Tibial artery (tissue), 4 donors: ENCODE data around the gene ZER1.

Experiments used
- DNase-seq, 2 donors: peaks; one replicate each; pipeline ENCODE4 v3.0.0-alpha.2; 2019
- H3K27ac ChIP-seq, 2 donors: fragments of 200-600 bp; sonication (generic) in 1 of 2; 1 replicate in 1 of 2; 2 replicates in 1 of 2; pipeline ENCODE4 v1.5.1; 2018 to 2019; ENCODE audit warnings: mild to moderate bottlenecking in 1 of 2
- H3K27me3 ChIP-seq, 2 donors: fragments of 200-600 bp; sonication (generic) in 1 of 2; one replicate each; pipeline versions ENCODE4 v1.5.1 to v1.6.0; 2016 to 2019
- H3K36me3 ChIP-seq, 3 donors: fragments of 200-600 bp; sonication (generic) in 2 of 3; one replicate each; pipeline ENCODE4 v1.5.1; 2016 to 2019; ENCODE audit warnings: mild to moderate bottlenecking in 2 of 3
- H3K4me1 ChIP-seq, 4 donors: fragments of 200-600 bp; sonication (generic) in 2 of 4; 1 replicate in 3 of 4; 2 replicates in 1 of 4; pipeline ENCODE4 v1.5.1; 2016 to 2019
- H3K4me3 ChIP-seq, 2 donors: fragments of 200-600 bp; sonication (generic) in 1 of 2; 1 replicate in 1 of 2; 2 replicates in 1 of 2; pipeline ENCODE4 v1.5.1; 2018 to 2019; ENCODE audit warnings: mild to moderate bottlenecking in 2 of 2
- H3K9me3 ChIP-seq, 3 donors: fragments of 200-600 bp; sonication (generic) in 1 of 3; one replicate each; pipeline ENCODE4 v1.5.1; 2016 to 2019
- intact Hi-C: fragments of 100-400 bp; cut with DNase I; formaldehyde crosslinking; loops from one replicate; pipeline ENCODE4 v1.15.0; 2023; ENCODE audit warnings: low total_unique reads
- TF ChIP-seq, protein P1 (sequence below), 2 experiments: fragments of 200-600 bp in 1 of 2; fragments of 450-650 bp in 1 of 2; IDR thresholded peaks; one replicate each; pipeline ENCODE4 v1.5.1; 2017 to 2019; ENCODE audit warnings: antibody characterized with exemption in 2 of 2, mild to moderate bottlenecking in 1 of 2, moderate library complexity in 1 of 2

The ZER1 gene

DNA sequence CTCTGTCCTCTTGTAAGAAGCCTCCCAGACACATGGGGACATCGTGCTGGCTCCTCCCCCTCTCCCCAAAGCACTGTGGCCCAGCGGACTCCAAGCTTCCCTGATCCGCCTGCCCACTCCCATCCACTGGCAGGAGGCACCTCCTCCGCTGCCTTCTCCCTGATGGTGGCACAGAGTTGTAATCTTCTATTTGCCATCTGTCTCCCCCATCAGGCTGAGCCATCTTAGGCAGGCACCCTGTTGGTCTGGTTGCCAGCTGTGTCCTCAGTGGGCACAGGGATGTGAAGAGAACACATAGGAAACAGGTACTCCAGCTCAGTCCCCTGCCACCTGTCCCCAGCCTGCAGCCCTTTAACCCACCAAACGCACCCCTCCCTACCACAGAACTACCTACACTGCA, 42.4 kb downstream of the ZER1 start:
- peaks cover 13 to 43% (median 23%) of the 10 kb centered on the region in 3 donors for H3K36me3 ChIP-seq
- intact Hi-C loops: no loop called here
- no peaks in the 10 kb centered on the region for H3K9me3 ChIP-seq
- no peak overlapping the region for H3K27ac ChIP-seq
- DNase-seq: no peak
- H3K4me3 ChIP-seq: no peak overlapping the region
- peaks cover 0 to 7% (median 7%) of the 10 kb centered on the region in 4 donors for H3K4me1 ChIP-seq
- TF ChIP-seq, protein P1, sequence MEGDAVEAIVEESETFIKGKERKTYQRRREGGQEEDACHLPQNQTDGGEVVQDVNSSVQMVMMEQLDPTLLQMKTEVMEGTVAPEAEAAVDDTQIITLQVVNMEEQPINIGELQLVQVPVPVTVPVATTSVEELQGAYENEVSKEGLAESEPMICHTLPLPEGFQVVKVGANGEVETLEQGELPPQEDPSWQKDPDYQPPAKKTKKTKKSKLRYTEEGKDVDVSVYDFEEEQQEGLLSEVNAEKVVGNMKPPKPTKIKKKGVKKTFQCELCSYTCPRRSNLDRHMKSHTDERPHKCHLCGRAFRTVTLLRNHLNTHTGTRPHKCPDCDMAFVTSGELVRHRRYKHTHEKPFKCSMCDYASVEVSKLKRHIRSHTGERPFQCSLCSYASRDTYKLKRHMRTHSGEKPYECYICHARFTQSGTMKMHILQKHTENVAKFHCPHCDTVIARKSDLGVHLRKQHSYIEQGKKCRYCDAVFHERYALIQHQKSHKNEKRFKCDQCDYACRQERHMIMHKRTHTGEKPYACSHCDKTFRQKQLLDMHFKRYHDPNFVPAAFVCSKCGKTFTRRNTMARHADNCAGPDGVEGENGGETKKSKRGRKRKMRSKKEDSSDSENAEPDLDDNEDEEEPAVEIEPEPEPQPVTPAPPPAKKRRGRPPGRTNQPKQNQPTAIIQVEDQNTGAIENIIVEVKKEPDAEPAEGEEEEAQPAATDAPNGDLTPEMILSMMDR (IDR thresholded peaks at IDR 0.05): no peak
- no peaks in the 10 kb centered on the region for H3K27me3 ChIP-seq

DNA sequence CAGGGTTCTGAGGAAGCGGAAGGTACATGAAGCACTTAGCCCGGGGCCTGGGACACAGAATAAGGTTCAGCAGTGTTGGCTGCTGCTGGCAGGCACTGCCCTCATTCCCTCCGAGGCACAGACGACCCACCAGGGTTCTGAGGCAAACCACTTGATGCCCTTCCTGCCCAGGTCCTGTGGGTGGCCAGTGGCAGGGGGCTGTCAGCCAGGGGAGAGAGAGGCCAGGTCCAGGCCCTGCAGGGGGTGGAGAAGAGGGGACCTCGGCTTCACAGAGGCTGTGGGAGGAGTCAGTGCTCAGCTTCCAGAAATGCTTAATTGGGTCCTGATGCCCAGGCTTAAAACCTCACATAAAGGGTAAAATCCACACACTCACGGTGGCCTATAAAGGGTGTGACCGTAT, 43.4 kb downstream of the ZER1 start:
- H3K4me3 ChIP-seq: no peak overlapping the region
- no peak for DNase-seq
- no peak overlapping the region for H3K27ac ChIP-seq
- peaks cover 0 to 15% (median 9%) of the 10 kb centered on the region in 4 donors for H3K4me1 ChIP-seq
- peaks cover 12 to 38% (median 21%) of the 10 kb centered on the region in 3 donors for H3K36me3 ChIP-seq
- no peaks in the 10 kb centered on the region for H3K27me3 ChIP-seq
- no peaks in the 10 kb centered on the region for H3K9me3 ChIP-seq
- intact Hi-C loops: no loop called here
- TF ChIP-seq, protein P1 (IDR thresholded peaks at IDR 0.05): no peak

DNA sequence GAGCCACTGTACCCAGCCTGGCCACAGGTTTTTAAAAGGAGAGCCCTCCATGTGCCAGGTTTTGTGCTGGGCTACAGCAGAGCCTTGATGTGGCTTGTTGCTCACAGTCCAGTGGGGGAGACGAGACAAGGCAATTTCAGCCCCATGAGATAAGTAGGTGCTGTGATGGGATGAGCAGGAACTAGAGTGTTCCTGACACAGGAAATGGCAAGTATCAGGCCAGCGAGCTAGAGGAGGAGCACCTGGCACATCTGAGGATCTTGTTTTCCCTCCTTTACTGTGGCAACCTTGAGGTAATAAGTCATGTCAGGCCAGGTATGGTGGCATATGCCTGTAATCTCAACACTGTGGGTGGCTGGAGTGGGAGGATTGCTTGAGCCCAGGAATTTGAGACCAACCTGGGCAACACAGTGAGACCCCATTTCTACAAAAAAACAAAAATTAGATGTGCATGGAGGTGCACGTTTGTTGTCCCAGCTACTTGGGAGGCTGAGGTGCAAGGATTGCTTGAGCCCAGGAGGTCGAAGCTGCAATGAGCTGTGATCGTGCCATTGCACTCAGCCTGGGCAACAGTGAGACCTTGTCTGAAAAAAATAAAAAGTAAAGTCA, 44.0 kb downstream of the ZER1 start:
- peaks cover 0 to 19% (median 10%) of the 10 kb centered on the region in 4 donors for H3K4me1 ChIP-seq
- no peaks in the 10 kb centered on the region for H3K27me3 ChIP-seq
- TF ChIP-seq, protein P1 (IDR thresholded peaks at IDR 0.05): no peak
- no peak overlapping the region for H3K27ac ChIP-seq
- no peak overlapping the region for H3K4me3 ChIP-seq
- H3K36me3 ChIP-seq: peaks cover 9 to 33% (median 16%) of the 10 kb centered on the region in 3 donors
- H3K9me3 ChIP-seq: no peaks in the 10 kb centered on the region
- no peak for DNase-seq
- intact Hi-C loops: no loop called here

DNA sequence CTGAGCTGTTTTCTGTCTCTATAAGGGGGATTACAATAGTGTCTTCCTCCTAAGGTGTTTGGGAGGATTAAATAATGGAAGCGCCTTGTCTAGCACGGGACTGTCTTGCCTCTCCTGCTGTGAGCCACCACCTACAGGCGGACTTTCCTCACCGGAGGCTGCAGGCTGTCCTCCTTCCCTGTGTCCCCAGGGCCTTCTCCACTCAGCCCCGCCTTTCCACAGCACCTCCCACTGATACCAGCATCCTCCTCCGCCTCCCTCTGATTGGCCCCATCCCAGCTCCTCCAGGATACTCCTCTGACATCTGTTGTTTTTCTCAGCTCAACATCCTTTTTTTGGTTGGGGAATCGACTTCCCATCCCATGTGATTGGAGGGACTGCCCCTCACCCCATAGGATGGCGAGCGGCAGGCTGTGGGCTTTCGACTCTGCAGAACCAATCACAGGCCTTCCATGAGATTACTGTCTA, 46.9 kb downstream of the ZER1 start:
- DNase-seq: peak; percentile 63 to 85
- Histone ChIP-seq H3K27me3 (no peaks in the 10 kb centered on the region), H3K9me3 (no peaks in the 10 kb centered on the region), H3K36me3 (peaks cover 0 to 27% (median 8%) of the 10 kb centered on the region in 3 donors), H3K4me3 (peak overlapping the region; percentile 59 to 80), H3K4me1 (peaks cover 0 to 19% (median 10%) of the 10 kb centered on the region in 4 donors), H3K27ac (peak overlapping the region; percentile 79 to 91)
- TF ChIP-seq, protein P1 (IDR thresholded peaks at IDR 0.05): no peak
- intact Hi-C loops: no loop called here

DNA sequence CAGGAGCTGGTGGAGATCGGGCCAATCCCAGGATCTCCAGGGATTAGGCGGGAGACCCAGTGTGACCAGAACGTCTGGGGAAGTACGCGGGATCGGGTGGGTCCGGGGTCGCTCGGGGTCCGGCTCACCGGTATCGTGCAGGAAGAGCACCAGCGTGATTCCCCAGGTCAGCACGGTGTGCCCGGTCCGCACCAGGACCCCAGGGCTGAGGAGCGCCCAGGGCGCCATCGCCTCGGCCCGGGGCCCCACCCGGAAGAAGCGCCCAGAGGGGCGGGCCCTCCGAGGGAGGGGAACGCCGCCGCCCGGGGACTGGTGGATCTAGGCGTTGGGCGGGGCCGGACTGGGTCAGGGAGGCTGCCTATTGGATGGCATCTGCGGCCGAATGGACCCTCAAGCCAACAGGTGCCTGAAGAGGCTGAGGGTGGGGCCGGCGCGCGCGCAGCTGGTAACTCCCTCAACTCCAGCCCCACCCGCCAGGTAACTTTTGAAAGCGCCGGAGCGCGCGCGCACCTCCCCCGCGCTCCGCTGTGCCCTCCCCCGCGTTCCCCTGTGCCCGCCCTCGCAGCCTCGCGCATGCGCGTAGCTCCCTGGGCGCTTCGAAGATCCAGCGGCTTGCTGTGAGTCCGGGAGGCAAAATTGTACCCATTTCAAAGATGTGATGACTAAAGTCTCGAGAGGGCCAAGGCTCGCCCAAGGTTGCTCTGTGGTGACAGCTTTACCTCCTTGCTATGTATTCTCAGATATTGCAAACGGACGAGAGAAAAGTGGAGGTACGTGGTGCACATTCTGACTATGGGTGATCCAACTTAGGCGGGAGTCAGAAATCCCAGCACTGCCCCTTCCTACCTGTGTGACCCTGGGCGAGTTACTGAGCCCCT, 47.6 kb downstream of the ZER1 start, which contains the start of gene ZDHHC12:
Gene ZDHHC12 (minus strand): TSS at position 262 of the 878 bp plus-strand sequence. CDS start 34 bp downstream, at position 228.
- Histone ChIP-seq H3K27me3 (no peaks in the 10 kb centered on the region), H3K4me1 (peaks cover 0 to 19% (median 10%) of the 10 kb centered on the region in 4 donors), H3K9me3 (no peaks in the 10 kb centered on the region), H3K4me3 (peak within 1 kb of the TSS; percentile 59 to 80), H3K36me3 (peaks cover 0 to 28% (median 8%) of the 10 kb centered on the region in 3 donors), H3K27ac (peak within 1 kb of the TSS; percentile 79 to 91)
- intact Hi-C loops: no loop called here
- DNase-seq: peak; percentile 97
- TF ChIP-seq, protein P1 (IDR thresholded peaks at IDR 0.05): peak in 1 of 2 experiments; percentile 8
